ENCODE results near the gene TAX1BP1. TPM values are rescaled to one million over a fixed set of nuclear protein-coding genes. Genes with fewer than 3 reads are reported as not detected.

TAX1BP1 gene
- total RNA-seq, 1 experiment from 2014 or later: 58.3 TPM

- Histone ChIP-seq H4K20me1 (ENCODE audit: control insufficient read depth, insufficient read depth, insufficient read length) (no peaks in the 10 kb centered on the region), H3K4ac (ENCODE audit: low read depth, low read length) (no peak overlapping the region), H2BK5ac (ENCODE audit: insufficient read length, low read length) (no peak overlapping the region), H3K14ac (ENCODE audit: insufficient read depth, low read length) (no peak overlapping the region), H3K18ac (ENCODE audit: insufficient read length, low read depth, low read length) (no peak overlapping the region), H4K5ac (ENCODE audit: insufficient read length, low read depth, low read length) (no peak overlapping the region), H2AFZ (ENCODE audit: low read length) (no peak overlapping the region), H3K9ac (ENCODE audit: extremely low read depth, insufficient read length, low read length) (no peak overlapping the region), H2BK15ac (ENCODE audit: low read depth, low read length) (no peak overlapping the region), H3K27ac (ENCODE audit: insufficient read length, low read depth, low read length) (no peak overlapping the region), H4K91ac (ENCODE audit: insufficient read length, low read depth, low read length) (no peak overlapping the region), H3K9me3 (ENCODE audit: control insufficient read depth, low read depth, low read length) (no peaks in the 10 kb centered on the region), H3K56ac (ENCODE audit: insufficient read length, low read depth, low read length) (no peak overlapping the region), H3K4me2 (ENCODE audit: insufficient read depth, insufficient read length, low read length) (no peak overlapping the region), H3K23me2 (ENCODE audit: insufficient read length, low read depth, low read length, poor library complexity, severe bottlenecking) (no peaks in the 10 kb centered on the region), H3K27me3 (ENCODE audit: insufficient read depth, low read length) (no peaks in the 10 kb centered on the region), H3K4me1 (ENCODE audit: insufficient read depth, low read length) (no peaks in the 10 kb centered on the region), H2BK20ac (ENCODE audit: low read depth, low read length, poor library complexity, severe bottlenecking) (no peak overlapping the region), H3K79me1 (ENCODE audit: insufficient read depth, low read depth, low read length, poor library complexity, severe bottlenecking) (no peaks in the 10 kb centered on the region), H3K23ac (ENCODE audit: insufficient read length, low read depth, low read length) (no peak overlapping the region), H2AK5ac (ENCODE audit: insufficient read length, low read length) (no peak overlapping the region), H3T11ph (ENCODE audit: low read length) (no peak overlapping the region), H2BK12ac (ENCODE audit: insufficient read length, low read depth, low read length) (no peak overlapping the region), H2BK120ac (ENCODE audit: low read depth, low read length, poor library complexity, severe bottlenecking) (no peak overlapping the region), H4K8ac (replicated peaks; ENCODE audit: insufficient read length, low read depth, low read length) (no peak overlapping the region), H3K79me2 (ENCODE audit: insufficient read depth, low read length) (peaks cover 1% of the 10 kb centered on the region; the same call in 1 of the 2 replicates)
- no CpG with 5 or more reads among the region's 1 CpG for WGBS (ENCODE audit: extremely low coverage, insufficient read length, low lambda C conversion rate)
- no peak for DNase-seq
- H3K27ac Mint-ChIP-seq: no peak overlapping the region
- no peaks in the 10 kb centered on the region for H3K27me3 Mint-ChIP-seq (ENCODE audit: low read depth)
- TF ChIP-seq CTCF (conservative IDR thresholded peaks at IDR 0.05): no peak
- no peak overlapping the region for H3K4me3 Mint-ChIP-seq
- peaks cover 26% of the 10 kb centered on the region in 2 experiments for H3K4me1 Mint-ChIP-seq
- no peaks in the 10 kb centered on the region for H3K9me3 Mint-ChIP-seq
- peaks cover 0 to 23% (median 22%) of the 10 kb centered on the region in 3 experiments; a peak in 5 of 7 replicates for H3K36me3 Mint-ChIP-seq (ENCODE audit: insufficient read depth in 1 of 3, low read depth in 3 of 3)
Measured at GRCh38 chr7:27746978-27747377, 7.0 kb downstream of the TAX1BP1 start.

All from H9 (cell line).